GM19324 (cell line): ENCODE results near the gene GPD2.
A peak's percentile ranks its signal among the peaks of the same experiment; 100 is the strongest.
"Not testable (repeated sequence)": the region's sequence is repeated elsewhere in the genome, so short reads cannot be mapped to it uniquely, and the experiment has no call there.

Source experiments
- ATAC-seq: cut with Tn5 transposase; IDR thresholded peaks from one replicate; pipeline ENCODE4 v1.9.1; 2021; ENCODE audit warnings: mild to moderate bottlenecking, moderate library complexity; ENCODE audit not compliant: unreplicated experiment, low FRiP score

Gene GPD2

DNA sequence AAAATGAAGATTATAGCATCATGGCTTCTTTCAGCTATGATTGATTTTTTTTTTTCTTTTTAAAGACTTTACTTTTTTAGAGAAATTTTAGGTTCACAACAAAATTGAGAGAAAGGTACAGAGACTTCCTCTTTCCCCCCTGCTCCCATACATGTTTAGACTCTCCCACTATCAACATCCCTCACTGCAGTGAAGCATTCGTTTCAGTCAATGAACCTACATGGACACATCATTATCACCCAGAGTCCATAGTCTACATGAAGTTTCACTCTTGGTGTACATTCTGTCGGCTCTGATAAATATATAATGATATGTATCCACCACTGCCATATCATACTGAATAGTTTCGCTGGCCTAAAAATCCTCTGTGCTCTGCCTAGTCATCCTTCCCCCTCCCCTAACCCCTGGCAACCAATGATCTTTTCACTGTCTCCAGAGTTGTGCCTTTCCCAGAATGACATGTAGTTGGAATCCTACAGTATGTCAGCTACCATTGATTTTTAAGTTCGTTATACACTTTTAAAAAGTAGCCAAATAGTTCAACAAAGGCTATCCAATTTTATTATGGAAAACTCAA, 86.8 kb downstream of the GPD2 start:
- ATAC-seq, result no peak

GRCh38 chr2:156526950-156527636, 90.9 kb downstream of the GPD2 start:
- ATAC-seq, result peak; percentile 87

GRCh38 chr2:156528583-156528982, 92.4 kb downstream of the GPD2 start:
- ATAC-seq, result not testable (repeated sequence)

- ATAC-seq, result no peak
Measured at GRCh38 chr2:156532989-156533388, 96.8 kb downstream of the GPD2 start.

DNA sequence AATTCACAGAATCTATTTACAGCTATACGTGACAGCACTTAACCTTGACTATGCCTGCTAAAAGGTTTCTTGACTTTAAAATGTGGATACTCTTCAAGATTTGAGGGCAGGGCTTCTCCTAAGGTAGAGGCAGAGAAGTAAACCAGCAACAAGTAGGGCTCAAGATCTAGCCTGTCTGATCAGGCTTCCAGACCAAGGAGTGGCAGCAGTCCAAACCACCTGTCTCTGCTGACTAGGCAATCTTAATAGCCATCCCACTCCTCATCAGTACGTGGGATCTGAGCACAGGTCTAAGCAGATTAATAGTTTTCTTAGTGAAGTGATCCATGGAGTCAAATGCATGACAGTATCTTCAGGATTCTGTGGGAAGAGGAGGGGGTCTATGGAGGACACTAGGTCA, 100.4 kb downstream of the GPD2 start:
- ATAC-seq, result no peak

- ATAC-seq, result no peak
Measured at GRCh38 chr2:156537141-156537540, 101.0 kb downstream of the GPD2 start.

- peak; percentile 83 for ATAC-seq
Measured at GRCh38 chr2:156538083-156538504, 101.9 kb downstream of the GPD2 start.

GRCh38 chr2:156539086-156539860, 103.1 kb downstream of the GPD2 start:
- ATAC-seq, result no peak

DNA sequence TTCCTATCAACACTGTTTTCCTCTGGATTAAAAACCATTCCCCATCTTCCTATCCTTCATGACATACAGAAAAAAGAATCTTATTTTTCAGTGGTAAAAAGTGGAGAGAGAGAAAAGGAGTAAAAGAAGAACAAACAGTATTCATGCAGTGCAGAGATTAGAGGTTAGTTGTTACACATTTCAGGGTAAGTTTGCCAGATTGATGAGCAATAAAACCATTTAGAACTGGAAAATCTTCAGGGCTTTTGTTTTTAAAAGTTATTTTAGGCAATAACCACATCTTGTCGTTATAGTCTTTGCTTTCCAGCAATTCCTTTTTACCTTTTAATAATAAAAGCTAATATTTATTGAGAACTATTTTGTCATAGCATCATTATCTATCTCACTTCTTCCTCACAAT, 104.5 kb downstream of the GPD2 start:
- ATAC-seq, result no peak

DNA sequence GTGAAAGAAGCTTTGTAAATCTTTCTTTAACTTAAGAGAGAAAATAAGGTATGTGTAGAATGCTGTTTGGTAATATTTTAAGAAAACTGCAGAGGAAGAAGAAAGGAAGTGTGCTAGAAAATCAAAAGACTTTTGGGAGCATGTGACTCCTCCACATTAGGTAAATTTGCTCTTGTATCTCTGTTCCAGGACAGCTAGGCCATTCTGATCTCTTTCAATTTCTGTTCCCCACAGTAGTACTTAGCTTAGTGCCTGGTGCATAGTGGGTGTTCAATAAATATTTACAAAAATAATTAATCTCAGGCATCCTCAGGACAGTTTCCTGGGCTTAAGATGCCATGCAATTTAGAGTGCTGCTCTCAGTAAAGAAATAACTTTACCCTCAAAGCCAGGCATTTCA, 105.0 kb downstream of the GPD2 start:
- no peak for ATAC-seq

DNA sequence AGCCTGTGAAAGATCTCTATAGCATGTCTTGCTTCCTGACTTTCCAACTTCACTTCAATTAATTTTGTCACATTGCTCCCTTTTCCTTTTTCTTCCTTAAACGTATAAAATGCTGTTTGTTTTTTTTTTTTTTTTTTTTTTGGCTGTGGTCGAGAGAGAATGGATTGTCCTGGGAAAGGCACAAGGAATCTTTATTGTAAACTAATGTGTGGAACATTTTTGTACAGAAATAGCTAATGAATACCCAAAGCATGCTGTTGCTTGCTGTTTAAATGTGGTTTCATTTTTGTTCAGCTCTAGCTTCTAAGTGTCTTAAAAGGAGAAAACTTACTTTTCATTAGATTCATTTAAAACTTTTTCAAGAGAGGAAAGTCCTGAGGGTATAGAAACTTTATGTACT, 105.5 kb downstream of the GPD2 start:
- ATAC-seq, result no peak

GRCh38 chr2:156548413-156548812, 112.2 kb downstream of the GPD2 start:
- no peak for ATAC-seq

GRCh38 chr2:156553714-156554442, 117.7 kb downstream of the GPD2 start:
- ATAC-seq, result no peak

GRCh38 chr2:156561326-156561725, 125.1 kb downstream of the GPD2 start:
- no peak for ATAC-seq

GRCh38 chr2:156562124-156562523, 125.9 kb downstream of the GPD2 start:
- ATAC-seq, result no peak

DNA sequence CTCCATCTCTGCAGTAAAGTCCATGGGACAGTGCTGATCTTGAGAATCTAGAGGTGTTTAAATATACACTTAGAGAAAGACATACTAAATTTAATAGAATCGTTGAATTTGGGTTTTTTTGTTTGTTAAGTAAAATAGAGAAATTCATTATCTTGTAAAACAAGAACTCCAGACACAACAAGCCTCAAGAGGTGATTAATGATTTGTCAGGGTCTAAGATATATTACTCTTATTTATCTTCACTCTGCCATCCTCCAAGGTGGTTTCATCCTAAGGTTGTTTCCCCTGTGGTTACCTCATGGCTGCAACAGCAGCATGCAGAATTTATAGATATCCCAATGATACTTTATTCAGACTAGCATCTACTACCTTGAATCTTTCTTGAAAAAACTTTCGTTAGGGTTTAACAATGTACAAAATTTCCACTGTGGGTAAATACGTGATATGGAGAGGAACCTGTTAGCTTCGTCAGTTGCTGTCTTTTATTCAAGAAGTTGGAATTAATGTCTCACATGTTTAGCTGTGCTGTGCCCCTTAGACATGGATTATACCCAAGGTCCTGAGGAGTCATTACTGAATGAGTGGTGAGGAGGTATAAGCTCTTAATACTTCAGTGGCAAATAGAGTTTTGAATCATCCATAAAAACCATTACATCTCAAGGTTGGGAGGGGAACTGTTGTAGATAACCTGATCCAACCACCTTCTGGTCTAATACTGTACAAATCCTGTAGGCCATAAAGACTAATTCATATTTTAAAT, 128.0 kb downstream of the GPD2 start:
- ATAC-seq, result no peak

DNA sequence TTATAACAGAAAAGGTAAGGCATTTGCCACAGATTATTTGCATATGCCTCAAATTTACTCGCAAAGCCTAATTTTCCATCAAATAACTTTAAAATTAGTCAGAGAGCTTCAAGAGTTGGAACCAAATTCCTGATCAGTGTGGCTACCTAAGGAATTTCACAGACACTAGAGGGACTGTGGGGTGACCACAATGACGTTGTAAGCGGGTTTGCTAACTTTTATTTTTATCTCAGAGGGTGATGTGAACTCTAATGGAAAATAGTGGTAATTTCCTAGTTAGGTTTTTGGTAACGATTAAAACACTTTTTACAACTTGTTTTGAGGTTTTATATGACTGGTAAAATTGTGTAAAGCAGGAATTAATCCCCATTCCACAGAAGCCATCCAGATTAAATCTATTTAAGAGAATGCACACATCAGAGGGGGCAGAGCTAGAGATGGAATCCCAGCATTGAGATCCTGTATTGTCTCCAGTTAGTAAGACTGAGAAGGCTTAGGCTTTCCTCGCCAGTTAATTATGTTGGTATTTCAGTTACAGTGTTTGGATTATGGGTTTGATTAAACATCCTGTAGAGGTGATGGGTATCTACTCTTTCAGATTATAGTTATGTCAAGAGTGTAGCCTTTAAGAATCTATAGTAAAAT, 129.0 kb downstream of the GPD2 start:
- ATAC-seq, result no peak

GRCh38 chr2:156573710-156574109, 137.5 kb downstream of the GPD2 start:
- no peak for ATAC-seq

- ATAC-seq, result no peak
Measured at GRCh38 chr2:156574112-156574511, 137.9 kb downstream of the GPD2 start.

DNA sequence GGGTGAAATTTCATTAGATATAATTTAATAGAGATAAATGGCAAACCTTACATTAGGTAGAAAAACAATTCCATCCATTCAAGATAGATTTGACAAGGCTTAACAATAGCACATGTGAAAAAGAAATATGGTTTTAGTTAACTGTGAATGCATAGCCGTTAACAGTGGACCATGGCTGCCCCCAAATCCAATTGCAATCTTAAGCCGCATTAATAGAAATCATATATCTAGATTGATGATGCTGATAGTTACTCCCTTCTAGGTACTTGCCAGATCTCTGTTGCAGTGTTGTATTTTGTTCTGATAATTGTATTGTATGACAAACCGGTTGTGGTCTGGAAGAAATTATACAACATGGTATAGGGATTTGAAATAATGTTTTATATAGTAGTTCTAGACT, 139.8 kb downstream of the GPD2 start:
- no peak for ATAC-seq
